AG20443 (cell line): ENCODE data around the gene CTXND1.

Source experiments
- DNase-seq: peaks from one replicate; pipeline ENCODE4 v3.0.0; 2012; ENCODE audit warnings: low spot score, mixed read lengths

Gene CTXND1

GRCh38 chr15:80208758-80209734 is 43.0 kb downstream of the CTXND1 start:
- no peak for DNase-seq

GRCh38 chr15:80207887-80208286 is 44.1 kb downstream of the CTXND1 start:
- DNase-seq, result no peak

GRCh38 chr15:80204231-80204630 is 47.8 kb downstream of the CTXND1 start:
- DNase-seq, result no peak

GRCh38 chr15:80203361-80203885 is 48.6 kb downstream of the CTXND1 start:
- DNase-seq, result no peak

GRCh38 chr15:80202641-80203360 is 49.2 kb downstream of the CTXND1 start:
- DNase-seq, result no peak

GRCh38 chr15:80202016-80202315 is 50.0 kb downstream of the CTXND1 start:
- DNase-seq, result no peak

GRCh38 chr15:80201256-80202015 is 50.6 kb downstream of the CTXND1 start:
- no peak for DNase-seq

- DNase-seq, result no peak
Observed at GRCh38 chr15:80199869-80200268, 52.1 kb downstream of the CTXND1 start.

GRCh38 chr15:80199366-80199765 is 52.6 kb downstream of the CTXND1 start:
- no peak for DNase-seq

GRCh38 chr15:80194914-80195313 is 57.1 kb downstream of the CTXND1 start:
- DNase-seq, result no peak

GRCh38 chr15:80194186-80194585 is 57.8 kb downstream of the CTXND1 start:
- DNase-seq, result no peak

GRCh38 chr15:80191897-80192595 is 60.0 kb downstream of the CTXND1 start:
- DNase-seq, result no peak

GRCh38 chr15:80191198-80191597 is 60.8 kb downstream of the CTXND1 start:
- no peak for DNase-seq

GRCh38 chr15:80188251-80188650 is 63.8 kb downstream of the CTXND1 start:
- DNase-seq, result no peak

- no peak for DNase-seq
Observed at GRCh38 chr15:80186597-80186996, 65.4 kb downstream of the CTXND1 start.

GRCh38 chr15:80186066-80186465 is 65.9 kb downstream of the CTXND1 start:
- DNase-seq, result no peak

GRCh38 chr15:80185152-80185551 is 66.9 kb downstream of the CTXND1 start:
- no peak for DNase-seq

- DNase-seq, result no peak
Observed at GRCh38 chr15:80184554-80184953, 67.5 kb downstream of the CTXND1 start.

- no peak for DNase-seq
Observed at GRCh38 chr15:80183886-80184285, 68.1 kb downstream of the CTXND1 start.

GRCh38 chr15:80183306-80183705 is 68.7 kb downstream of the CTXND1 start:
- no peak for DNase-seq

GRCh38 chr15:80182611-80183261 is 69.3 kb downstream of the CTXND1 start:
- peak; percentile 80 for DNase-seq
